NCI-H345 (cell line): Measurements from ENCODE around the gene KRTAP12-4.
"Not testable (repeated sequence)": the region's sequence is repeated elsewhere in the genome, so short reads cannot be mapped to it uniquely, and the experiment has no call there.

Experiments
- DNase-seq: peaks from one replicate; lab custom pipeline; 2025; lab: John Stamatoyannopoulos, UW

The KRTAP12-4 gene

GRCh38 chr21:44610157-44610843 is 44.2 kb downstream of the KRTAP12-4 start:
- not testable (repeated sequence) for DNase-seq

- DNase-seq: no peak
Observed at GRCh38 chr21:44609193-44609592, 45.3 kb downstream of the KRTAP12-4 start.

GRCh38 chr21:44606495-44606894 is 48.0 kb downstream of the KRTAP12-4 start:
- no peak for DNase-seq
